ENCODE measurements around the gene POLR2F.

POLR2F gene

DNA sequence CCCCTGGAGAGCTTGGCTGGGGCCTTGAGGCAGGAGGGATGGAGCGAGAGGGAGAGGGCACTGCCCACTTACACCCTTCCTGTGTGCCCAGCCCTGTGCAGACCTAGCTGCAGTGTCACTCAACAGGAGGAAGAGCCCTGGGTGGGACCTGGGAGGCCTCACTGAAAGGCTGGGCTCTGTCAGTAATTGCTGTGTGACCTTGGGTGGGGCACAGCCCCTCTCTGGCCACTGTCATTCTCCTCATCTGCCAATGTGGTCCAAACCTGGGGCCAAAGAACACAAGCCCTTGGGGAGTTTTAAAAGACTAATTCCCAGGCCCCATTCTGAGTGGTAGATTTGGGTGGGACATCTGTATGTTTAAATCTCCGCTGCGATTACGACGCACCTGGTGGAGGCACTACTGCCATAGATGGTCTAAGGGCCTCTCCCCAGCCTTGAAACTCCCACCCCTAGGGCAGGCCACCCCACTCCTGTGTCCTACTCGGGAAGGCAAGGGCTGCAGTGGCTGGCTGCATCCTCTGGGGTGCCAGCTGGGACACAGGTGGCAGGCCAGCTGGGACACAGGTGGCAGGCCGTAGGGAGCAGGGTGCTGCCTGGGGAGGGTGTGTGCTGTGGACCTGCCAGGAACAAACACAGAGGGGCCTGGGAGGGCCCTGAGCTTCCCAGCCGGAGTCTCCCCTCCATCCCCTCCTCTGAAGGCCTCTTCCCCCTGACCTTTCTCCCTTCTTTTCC is 43.2 kb downstream of the POLR2F start:
- Histone ChIP-seq H3K27me3 (ENCODE audit: insufficient read depth, low read length) (no peaks in the 10 kb centered on the region), H3K36me3 (ENCODE audit: insufficient read depth, low read length) (no peaks in the 10 kb centered on the region), H3K9me3 (ENCODE audit: low read length) (no peaks in the 10 kb centered on the region), H3K4me1 (ENCODE audit: insufficient read depth, low read length) (peaks cover 2% of the 10 kb centered on the region), H3K4me3 (ENCODE audit: low read length) (no peak overlapping the region), H2AFZ (ENCODE audit: low read depth, low read length) (no peak overlapping the region)

- H3K27me3 ChIP-seq (ENCODE audit: insufficient read depth, low read length): no peaks in the 10 kb centered on the region
- peaks cover 2% of the 10 kb centered on the region for H3K4me1 ChIP-seq (ENCODE audit: insufficient read depth, low read length)
- no peak overlapping the region for H3K4me3 ChIP-seq (ENCODE audit: low read length)
- no peaks in the 10 kb centered on the region for H3K36me3 ChIP-seq (ENCODE audit: insufficient read depth, low read length)
- H3K9me3 ChIP-seq (ENCODE audit: low read length): no peaks in the 10 kb centered on the region
- H2AFZ ChIP-seq (ENCODE audit: low read depth, low read length): no peak overlapping the region
These were observed 45.0 kb downstream of the POLR2F start for GRCh38 chr22:37998543-37998942.

GRCh38 chr22:37999236-37999635 is 45.7 kb downstream of the POLR2F start:
- Histone ChIP-seq H3K4me1 (ENCODE audit: insufficient read depth, low read length) (peaks cover 2% of the 10 kb centered on the region), H2AFZ (ENCODE audit: low read depth, low read length) (no peak overlapping the region), H3K27me3 (ENCODE audit: insufficient read depth, low read length) (no peaks in the 10 kb centered on the region), H3K9me3 (ENCODE audit: low read length) (no peaks in the 10 kb centered on the region), H3K4me3 (ENCODE audit: low read length) (no peak overlapping the region), H3K36me3 (ENCODE audit: insufficient read depth, low read length) (no peaks in the 10 kb centered on the region)

DNA sequence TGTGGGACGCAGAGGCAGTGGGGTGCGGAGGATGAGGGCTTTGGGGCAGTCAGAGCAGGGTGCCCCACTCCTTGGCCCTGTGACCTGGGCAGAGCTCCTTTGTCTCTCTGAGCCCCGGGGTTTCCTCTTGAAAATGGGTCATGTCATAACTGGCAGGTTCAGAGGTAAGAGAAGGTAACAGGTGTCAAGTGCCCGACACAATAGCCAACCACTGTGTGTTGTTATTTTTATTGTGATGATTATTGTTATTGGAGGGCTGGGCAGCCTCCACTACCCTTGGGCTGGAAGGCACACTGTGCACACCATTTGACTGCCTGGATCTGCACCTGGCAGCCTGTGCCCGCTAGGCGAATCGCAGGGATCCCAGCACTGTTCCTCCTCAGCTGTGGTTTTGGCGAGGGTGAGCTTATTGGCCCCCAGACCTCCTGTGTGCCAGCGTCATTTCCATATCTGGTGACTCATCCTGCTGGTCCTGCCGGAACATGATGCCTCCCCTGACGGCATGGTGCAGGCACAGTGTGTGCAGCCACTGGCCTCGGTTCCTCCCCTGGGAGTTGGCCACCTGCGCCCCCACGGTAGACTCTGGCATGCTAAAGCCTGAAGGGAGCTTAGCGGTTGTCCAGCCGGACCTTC is 46.3 kb downstream of the POLR2F start:
- Histone ChIP-seq H3K27me3 (ENCODE audit: insufficient read depth, low read length) (no peaks in the 10 kb centered on the region), H3K9me3 (ENCODE audit: low read length) (no peaks in the 10 kb centered on the region), H3K4me3 (ENCODE audit: low read length) (no peak overlapping the region), H2AFZ (ENCODE audit: low read depth, low read length) (no peak overlapping the region), H3K36me3 (ENCODE audit: insufficient read depth, low read length) (no peaks in the 10 kb centered on the region), H3K4me1 (ENCODE audit: insufficient read depth, low read length) (peaks cover 2% of the 10 kb centered on the region)

DNA sequence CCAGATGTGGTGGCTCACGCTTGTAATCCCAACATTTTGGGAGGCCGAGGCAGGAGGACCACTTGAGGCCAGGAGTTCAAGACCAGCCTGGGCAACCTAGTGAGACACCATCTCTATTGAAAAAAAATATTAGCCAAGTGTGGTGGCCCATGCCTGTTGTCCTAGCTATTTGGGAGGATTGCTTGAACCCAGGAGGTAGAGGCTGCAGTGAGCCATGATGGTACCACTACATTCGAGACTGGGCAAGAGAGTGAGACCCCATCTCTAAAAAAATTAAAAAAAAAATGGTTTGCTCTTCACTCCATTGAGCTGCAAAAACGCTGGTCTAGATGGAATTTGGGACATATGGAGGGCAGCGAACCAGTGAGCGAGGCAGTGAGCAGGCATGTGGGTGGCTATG is 52.4 kb downstream of the POLR2F start:
- Histone ChIP-seq H2AFZ (ENCODE audit: low read depth, low read length) (no peak overlapping the region), H3K36me3 (ENCODE audit: insufficient read depth, low read length) (no peaks in the 10 kb centered on the region)

DNA sequence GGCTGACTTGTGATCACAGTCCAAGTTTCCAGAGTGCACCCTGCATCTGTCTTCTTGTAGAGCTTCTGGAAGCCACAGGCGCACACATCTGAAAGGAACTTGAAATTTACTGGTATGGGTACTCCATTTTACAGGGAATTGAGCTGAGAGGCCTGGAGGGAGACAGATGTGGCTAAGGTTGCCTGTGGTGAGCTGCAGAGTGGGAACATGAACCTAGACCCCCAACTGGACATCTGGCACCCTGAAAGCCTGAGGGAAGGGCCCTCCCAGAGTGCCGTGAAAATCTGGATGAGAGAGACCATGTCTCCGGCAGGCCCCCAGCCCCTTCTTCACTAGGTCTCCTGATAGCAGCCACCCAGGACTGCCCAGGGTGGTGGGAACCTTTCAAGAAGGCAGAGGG is 53.4 kb downstream of the POLR2F start:
- Histone ChIP-seq H2AFZ (ENCODE audit: low read depth, low read length) (no peak overlapping the region), H3K4me1 (ENCODE audit: insufficient read depth, low read length) (no peaks in the 10 kb centered on the region), H3K4me3 (ENCODE audit: low read length) (no peak overlapping the region), H3K36me3 (ENCODE audit: insufficient read depth, low read length) (no peaks in the 10 kb centered on the region), H3K27me3 (ENCODE audit: insufficient read depth, low read length) (no peaks in the 10 kb centered on the region), H3K9me3 (ENCODE audit: low read length) (no peaks in the 10 kb centered on the region)

More for the DNA sequence above, 52.4 kb downstream of the POLR2F start:
- Histone ChIP-seq H3K9me3 (ENCODE audit: low read length) (no peaks in the 10 kb centered on the region), H3K27me3 (ENCODE audit: insufficient read depth, low read length) (no peaks in the 10 kb centered on the region), H3K4me1 (ENCODE audit: insufficient read depth, low read length) (no peaks in the 10 kb centered on the region), H3K4me3 (ENCODE audit: low read length) (no peak overlapping the region)

- Histone ChIP-seq H3K4me1 (ENCODE audit: insufficient read depth, low read length) (no peaks in the 10 kb centered on the region), H3K4me3 (ENCODE audit: low read length) (no peak overlapping the region), H3K36me3 (ENCODE audit: insufficient read depth, low read length) (no peaks in the 10 kb centered on the region), H3K9me3 (ENCODE audit: low read length) (no peaks in the 10 kb centered on the region), H2AFZ (ENCODE audit: low read depth, low read length) (no peak overlapping the region), H3K27me3 (ENCODE audit: insufficient read depth, low read length) (no peaks in the 10 kb centered on the region)
These were observed 53.9 kb downstream of the POLR2F start for GRCh38 chr22:38007330-38007902.

DNA sequence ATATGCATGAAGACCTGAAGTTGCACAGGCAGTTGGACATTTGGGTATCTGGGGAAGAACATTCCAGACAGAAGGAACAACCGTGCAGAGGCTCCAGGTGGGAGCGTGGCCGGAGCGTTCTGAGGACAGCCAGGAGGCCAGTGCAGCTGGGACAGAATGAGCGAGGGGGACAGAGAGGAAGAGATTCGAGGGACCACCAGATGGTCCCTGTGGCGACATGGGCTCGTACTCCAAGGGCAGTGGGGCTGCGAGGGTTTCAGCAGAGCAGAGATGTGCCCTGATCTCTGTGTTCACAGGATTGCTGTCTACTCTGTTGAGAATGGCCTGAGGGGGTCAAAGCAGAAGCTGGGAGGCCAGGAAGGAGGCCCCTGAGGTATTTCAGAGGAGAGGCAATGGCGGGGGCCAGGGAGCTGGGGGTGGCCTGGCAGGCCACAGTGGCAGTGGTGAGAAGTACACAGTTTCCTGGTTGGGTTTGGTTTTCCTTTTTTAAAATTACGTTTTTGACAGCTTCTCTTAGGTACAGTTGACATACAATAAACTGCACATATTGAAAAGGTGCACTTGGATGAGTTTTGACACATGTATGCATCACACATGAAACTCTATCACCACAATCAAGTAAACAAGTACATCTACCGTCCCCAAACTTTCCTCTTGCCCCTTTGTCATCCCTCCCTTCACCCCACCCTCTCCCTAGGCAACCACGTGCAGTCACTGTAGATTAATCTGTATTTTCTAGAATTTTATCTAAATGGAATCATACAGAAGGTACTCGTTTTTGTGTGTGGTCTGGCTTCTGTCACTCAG is 55.7 kb downstream of the POLR2F start:
- Histone ChIP-seq H3K4me1 (ENCODE audit: insufficient read depth, low read length) (no peaks in the 10 kb centered on the region), H3K36me3 (ENCODE audit: insufficient read depth, low read length) (no peaks in the 10 kb centered on the region), H2AFZ (ENCODE audit: low read depth, low read length) (no peak overlapping the region), H3K4me3 (ENCODE audit: low read length) (no peak overlapping the region), H3K9me3 (ENCODE audit: low read length) (no peaks in the 10 kb centered on the region), H3K27me3 (ENCODE audit: insufficient read depth, low read length) (no peaks in the 10 kb centered on the region)

GRCh38 chr22:38012604-38013072 is 59.1 kb downstream of the POLR2F start:
- Histone ChIP-seq H3K4me3 (ENCODE audit: low read length) (no peak overlapping the region), H3K36me3 (ENCODE audit: insufficient read depth, low read length) (no peaks in the 10 kb centered on the region), H3K4me1 (ENCODE audit: insufficient read depth, low read length) (no peaks in the 10 kb centered on the region), H3K9me3 (ENCODE audit: low read length) (peaks cover 2% of the 10 kb centered on the region), H2AFZ (ENCODE audit: low read depth, low read length) (no peak overlapping the region), H3K27me3 (ENCODE audit: insufficient read depth, low read length) (no peaks in the 10 kb centered on the region)

DNA sequence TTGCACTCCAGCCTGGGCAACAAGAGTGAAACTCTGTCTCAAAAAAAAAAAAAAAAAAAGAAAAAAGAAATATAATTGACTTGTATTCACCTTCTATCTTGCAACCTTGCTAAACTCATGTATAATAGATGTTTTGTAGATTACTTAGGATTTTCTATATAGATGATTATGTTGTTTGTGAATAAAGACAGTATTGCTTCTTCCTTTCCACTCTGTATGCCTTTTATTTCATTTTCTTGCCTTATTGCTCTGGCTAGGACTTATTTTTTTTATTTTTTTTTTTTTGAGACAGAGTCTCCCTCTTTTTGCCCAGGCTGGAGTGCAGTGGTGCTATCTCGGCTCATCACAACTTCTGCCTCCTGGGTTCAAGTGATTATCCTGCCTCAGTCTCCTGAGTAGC is 60.6 kb downstream of the POLR2F start:
- H3K4me3 ChIP-seq (ENCODE audit: low read length): no peak overlapping the region

DNA sequence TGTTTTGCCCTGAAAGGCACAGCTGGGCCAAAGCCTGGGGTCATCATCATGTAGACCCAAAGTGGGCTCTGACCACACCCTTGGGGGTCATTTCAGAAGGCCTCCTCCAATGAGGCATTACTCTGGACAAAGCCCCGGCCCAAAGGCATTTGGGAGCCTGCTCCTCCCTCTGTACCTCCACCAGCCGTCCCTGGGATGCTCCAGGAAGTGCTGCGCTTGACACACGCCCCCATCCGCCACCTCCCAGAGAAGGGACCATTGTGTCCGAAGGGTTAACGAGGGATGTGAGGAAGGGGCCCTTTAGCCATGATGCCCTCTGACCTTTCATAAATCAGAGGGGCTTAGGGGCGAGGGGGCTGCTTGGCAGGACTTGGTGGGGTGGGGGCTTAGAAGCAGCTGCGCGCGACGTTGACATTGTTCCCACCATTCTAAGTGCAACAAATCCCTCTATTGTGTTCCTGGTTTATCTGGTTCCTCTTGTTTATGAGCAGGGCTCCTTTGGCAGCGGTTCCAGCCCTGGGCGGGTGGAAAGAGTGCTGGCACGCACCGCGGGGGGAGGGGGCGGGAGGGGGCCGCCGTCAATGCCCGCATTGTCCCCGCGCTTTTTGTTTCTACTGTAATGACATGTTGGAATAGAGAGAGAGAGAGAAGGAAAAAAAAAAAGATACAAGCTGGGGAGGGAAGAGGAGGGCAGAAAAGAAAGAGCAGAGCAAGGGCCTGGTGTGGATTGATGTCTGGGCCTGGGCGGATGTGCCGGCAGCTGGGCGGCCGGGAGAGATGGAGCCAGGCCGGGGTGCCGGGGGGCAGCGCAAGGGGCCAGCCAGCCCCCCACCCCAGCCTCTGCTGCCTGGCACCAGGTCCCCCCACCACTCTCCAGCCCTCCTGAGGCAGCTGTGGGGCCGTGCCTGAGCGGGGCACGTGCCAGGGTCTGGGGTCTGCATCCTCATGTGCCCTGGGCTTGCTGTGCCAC is 63.0 kb downstream of the POLR2F start:
- Histone ChIP-seq H3K27me3 (ENCODE audit: insufficient read depth, low read length) (no peaks in the 10 kb centered on the region), H3K4me1 (ENCODE audit: insufficient read depth, low read length) (peaks cover 9% of the 10 kb centered on the region), H3K9me3 (ENCODE audit: low read length) (peaks cover 2% of the 10 kb centered on the region), H3K4me3 (ENCODE audit: low read length) (no peak overlapping the region), H3K36me3 (ENCODE audit: insufficient read depth, low read length) (no peaks in the 10 kb centered on the region), H2AFZ (ENCODE audit: low read depth, low read length) (no peak overlapping the region)

More for the DNA sequence above, 60.6 kb downstream of the POLR2F start:
- H3K27me3 ChIP-seq (ENCODE audit: insufficient read depth, low read length): no peaks in the 10 kb centered on the region
- H3K9me3 ChIP-seq (ENCODE audit: low read length): peaks cover 2% of the 10 kb centered on the region
- no peaks in the 10 kb centered on the region for H3K4me1 ChIP-seq (ENCODE audit: insufficient read depth, low read length)
- no peaks in the 10 kb centered on the region for H3K36me3 ChIP-seq (ENCODE audit: insufficient read depth, low read length)
- no peak overlapping the region for H2AFZ ChIP-seq (ENCODE audit: low read depth, low read length)

GRCh38 chr22:38017272-38017920 is 63.9 kb downstream of the POLR2F start:
- no peak overlapping the region for H2AFZ ChIP-seq (ENCODE audit: low read depth, low read length)
- H3K9me3 ChIP-seq (ENCODE audit: low read length): peaks cover 2% of the 10 kb centered on the region
- no peaks in the 10 kb centered on the region for H3K36me3 ChIP-seq (ENCODE audit: insufficient read depth, low read length)
- no peaks in the 10 kb centered on the region for H3K27me3 ChIP-seq (ENCODE audit: insufficient read depth, low read length)
- H3K4me1 ChIP-seq (ENCODE audit: insufficient read depth, low read length): peaks cover 9% of the 10 kb centered on the region
- no peak overlapping the region for H3K4me3 ChIP-seq (ENCODE audit: low read length)
